CD4-positive, alpha-beta memory T cell (primary cell): ENCODE results near the gene ASIC2. TPM values are rescaled to one million over a fixed set of nuclear protein-coding genes. Genes with fewer than 3 reads are reported as not detected.

Experiments used
- CTCF ChIA-PET: fragments of 350-600 bp; sonication (Branson Sonifier 250); formaldehyde crosslinking; loops from one replicate; lab custom pipeline; 2021; ENCODE audit warnings: inconsistent platforms; ENCODE audit not compliant: partially characterized antibody; lab: Charles Lee
- POLR2A ChIA-PET: fragments of 350-600 bp; sonication (Branson Sonifier 250); formaldehyde crosslinking; loops from one replicate; lab custom pipeline; 2021; ENCODE audit not compliant: partially characterized antibody; lab: Charles Lee
- DNase-seq, 5 donors: peaks; one replicate each; pipeline versions ENCODE4 v3.0.0 to v3.0.0-alpha.2; 2020 to 2022; ENCODE audit warnings: mixed read lengths in 1 of 5
- H3K27ac ChIP-seq: one replicate; pipeline ENCODE4 v1.7.0; 2013; ENCODE audit warnings: low read depth, low read length
- H3K27me3 ChIP-seq: 2 replicates; pipeline ENCODE4 v1.7.0; 2013; ENCODE audit warnings: mild to moderate bottlenecking, low read length, moderate library complexity; ENCODE audit not compliant: insufficient read depth
- H3K36me3 ChIP-seq: 2 replicates; pipeline ENCODE4 v1.7.0; 2013; ENCODE audit warnings: mild to moderate bottlenecking, low read length, moderate library complexity; ENCODE audit not compliant: insufficient read depth
- H3K4me1 ChIP-seq: 2 replicates; pipeline ENCODE4 v1.7.0; 2013; ENCODE audit warnings: mild to moderate bottlenecking, low read length, moderate library complexity; ENCODE audit not compliant: insufficient read depth
- H3K4me3 ChIP-seq, 2 donors: one replicate each; pipeline ENCODE4 v1.7.0; 2013; ENCODE audit warnings: low read length in 2 of 2, mild to moderate bottlenecking in 1 of 2
- H3K9me3 ChIP-seq, 2 donors: one replicate each; pipeline ENCODE4 v1.7.0; 2013; ENCODE audit warnings: low read length in 2 of 2, control low read depth in 1 of 2; ENCODE audit not compliant: control insufficient read depth in 1 of 2
- H3K27ac Mint-ChIP-seq, 7 donors: one replicate each; pipeline ENCODE4 v1.8.0; 2020 to 2021; ENCODE audit warnings: mixed read lengths in 7 of 7, mild to moderate bottlenecking in 6 of 7, inconsistent platforms in 3 of 7, moderate library complexity in 3 of 7
- H3K27me3 Mint-ChIP-seq, 2 donors: one replicate each; pipeline ENCODE4 v1.8.0; 2020 to 2021; ENCODE audit warnings: mixed read lengths in 2 of 2
- H3K36me3 Mint-ChIP-seq, 2 donors: one replicate each; pipeline ENCODE4 v1.8.0; 2020 to 2021; ENCODE audit warnings: mixed read lengths in 2 of 2, inconsistent platforms in 1 of 2, mild to moderate bottlenecking in 1 of 2
- H3K4me1 Mint-ChIP-seq, 4 donors: one replicate each; pipeline ENCODE4 v1.8.0; 2020 to 2021; ENCODE audit warnings: mixed read lengths in 4 of 4, mild to moderate bottlenecking in 1 of 4
- H3K4me3 Mint-ChIP-seq, 8 donors: one replicate each; pipeline ENCODE4 v1.8.0; 2020 to 2021; ENCODE audit warnings: mixed read lengths in 8 of 8, mild to moderate bottlenecking in 7 of 8, moderate library complexity in 6 of 8, inconsistent platforms in 3 of 8
- H3K9me3 Mint-ChIP-seq, 8 donors: one replicate each; pipeline ENCODE4 v1.8.0; 2020 to 2021; ENCODE audit warnings: mixed read lengths in 8 of 8, mild to moderate bottlenecking in 5 of 8, inconsistent platforms in 3 of 8, moderate library complexity in 1 of 8
- intact Hi-C: fragments of 100-400 bp; cut with micrococcal nuclease; formaldehyde crosslinking; loops from one replicate; pipeline ENCODE4 v1.15.1; 2023
- polyA plus RNA-seq, 2 donors: library from polyadenylated mRNA; unstranded; fragments of 300-500 nt; fragmentation: Illumina TruSeq; gene quantifications; one replicate each; pipeline ENCODE4 v1.2.3, GENCODE V29; 2021
- total RNA-seq, 2 experiments: library from RNA; stranded (reverse); gene quantifications; one replicate each; pipeline ENCODE4 v1.2.3, GENCODE V29; 2021

The ASIC2 gene
- total and polyA plus RNA-seq, 4 experiments from 2014 or later, result not detected

- intact Hi-C loops, result no loop called here
- H3K4me1 Mint-ChIP-seq, result no peaks in the 10 kb centered on the region
Observed at GRCh38 chr17:33169580-33170285, 123.4 kb downstream of the ASIC2 start.

GRCh38 chr17:33167736-33168135 is 125.4 kb downstream of the ASIC2 start:
- CTCF ChIA-PET, result no interaction called here
- H3K4me1 Mint-ChIP-seq, result no peaks in the 10 kb centered on the region
- intact Hi-C loops, result no loop called here

More at GRCh38 chr17:33169580-33170285, 123.4 kb downstream of the ASIC2 start:
- H3K4me3 Mint-ChIP-seq, result no peak overlapping the region
- Histone ChIP-seq H3K27ac (no peak overlapping the region), H3K4me3 (no peak overlapping the region), H3K4me1 (no peaks in the 10 kb centered on the region), H3K9me3 (no peaks in the 10 kb centered on the region), H3K36me3 (no peaks in the 10 kb centered on the region), H3K27me3 (no peaks in the 10 kb centered on the region)
- POLR2A ChIA-PET, result no interaction called here
- H3K27ac Mint-ChIP-seq, result no peak overlapping the region
- H3K36me3 Mint-ChIP-seq, result no peaks in the 10 kb centered on the region
- H3K9me3 Mint-ChIP-seq, result peaks cover 0 to 3% (median 0%) of the 10 kb centered on the region in 8 donors
- CTCF ChIA-PET, result no interaction called here
- no peak for DNase-seq
- peaks cover 11 to 15% of the 10 kb centered on the region in 2 donors for H3K27me3 Mint-ChIP-seq

GRCh38 chr17:33166472-33166871 is 126.6 kb downstream of the ASIC2 start:
- H3K4me3 Mint-ChIP-seq, result no peak overlapping the region
- Histone ChIP-seq H3K9me3 (no peaks in the 10 kb centered on the region), H3K36me3 (no peaks in the 10 kb centered on the region), H3K4me3 (no peak overlapping the region), H3K4me1 (no peaks in the 10 kb centered on the region), H3K27me3 (no peaks in the 10 kb centered on the region), H3K27ac (no peak overlapping the region)
- H3K4me1 Mint-ChIP-seq, result no peaks in the 10 kb centered on the region
- intact Hi-C loops, result no loop called here
- POLR2A ChIA-PET, result no interaction called here
- CTCF ChIA-PET, result no interaction called here
- H3K27ac Mint-ChIP-seq, result no peak overlapping the region
- no peak for DNase-seq
- peaks cover 8 to 29% of the 10 kb centered on the region in 2 donors for H3K27me3 Mint-ChIP-seq
- peaks cover 0 to 3% (median 0%) of the 10 kb centered on the region in 8 donors for H3K9me3 Mint-ChIP-seq
- H3K36me3 Mint-ChIP-seq, result no peaks in the 10 kb centered on the region

More at GRCh38 chr17:33167736-33168135, 125.4 kb downstream of the ASIC2 start:
- H3K4me3 ChIP-seq, result no peak overlapping the region
- no peaks in the 10 kb centered on the region for H3K27me3 ChIP-seq
- no peaks in the 10 kb centered on the region for H3K9me3 ChIP-seq
- Mint-ChIP-seq H3K27me3 (peaks cover 11 to 24% of the 10 kb centered on the region in 2 donors), H3K36me3 (no peaks in the 10 kb centered on the region), H3K27ac (no peak overlapping the region), H3K4me3 (no peak overlapping the region), H3K9me3 (peaks cover 0 to 3% (median 0%) of the 10 kb centered on the region in 8 donors)
- DNase-seq, result no peak
- H3K36me3 ChIP-seq, result no peaks in the 10 kb centered on the region
- POLR2A ChIA-PET, result no interaction called here
- H3K27ac ChIP-seq, result no peak overlapping the region
- no peaks in the 10 kb centered on the region for H3K4me1 ChIP-seq

GRCh38 chr17:33164169-33164881 is 128.8 kb downstream of the ASIC2 start:
- Mint-ChIP-seq H3K36me3 (no peaks in the 10 kb centered on the region), H3K4me3 (no peak overlapping the region), H3K27ac (no peak overlapping the region), H3K9me3 (no peaks in the 10 kb centered on the region), H3K27me3 (peaks cover 10 to 27% of the 10 kb centered on the region in 2 donors), H3K4me1 (no peaks in the 10 kb centered on the region)
- Histone ChIP-seq H3K4me3 (no peak overlapping the region), H3K9me3 (no peaks in the 10 kb centered on the region), H3K27me3 (no peaks in the 10 kb centered on the region), H3K27ac (no peak overlapping the region), H3K36me3 (no peaks in the 10 kb centered on the region), H3K4me1 (no peaks in the 10 kb centered on the region)
- DNase-seq, result no peak
- ChIA-PET POLR2A (no interaction called here), CTCF (no interaction called here)
- intact Hi-C loops, result no loop called here

GRCh38 chr17:33163533-33164168 is 129.4 kb downstream of the ASIC2 start:
- Mint-ChIP-seq H3K4me3 (no peak overlapping the region), H3K36me3 (no peaks in the 10 kb centered on the region), H3K27ac (no peak overlapping the region), H3K9me3 (no peaks in the 10 kb centered on the region), H3K4me1 (no peaks in the 10 kb centered on the region), H3K27me3 (peaks cover 10 to 26% of the 10 kb centered on the region in 2 donors)
- CTCF ChIA-PET, result no interaction called here
- Histone ChIP-seq H3K4me3 (no peak overlapping the region), H3K36me3 (no peaks in the 10 kb centered on the region), H3K4me1 (no peaks in the 10 kb centered on the region), H3K27me3 (no peaks in the 10 kb centered on the region), H3K9me3 (no peaks in the 10 kb centered on the region), H3K27ac (no peak overlapping the region)
- intact Hi-C loops, result no loop called here
- DNase-seq, result no peak
- POLR2A ChIA-PET, result no interaction called here

- intact Hi-C loops, result no loop called here
- H3K27ac ChIP-seq, result no peak overlapping the region
- H3K36me3 Mint-ChIP-seq, result no peaks in the 10 kb centered on the region
- no peak overlapping the region for H3K4me3 ChIP-seq
- peaks cover 5 to 10% of the 10 kb centered on the region in 2 donors for H3K27me3 Mint-ChIP-seq
- no peak for DNase-seq
- H3K4me1 ChIP-seq, result no peaks in the 10 kb centered on the region
- H3K4me1 Mint-ChIP-seq, result peaks cover 0 to 1% (median 0%) of the 10 kb centered on the region in 4 donors
- CTCF ChIA-PET, result interaction anchor here (1.1 kb wide), 1 partner anchor 12 kb away, joined by 3 read pairs; no protein-coding TSS in a partner anchor
- H3K9me3 Mint-ChIP-seq, result no peaks in the 10 kb centered on the region
- no peaks in the 10 kb centered on the region for H3K9me3 ChIP-seq
- no peak overlapping the region for H3K27ac Mint-ChIP-seq
- no peaks in the 10 kb centered on the region for H3K36me3 ChIP-seq
- no peak overlapping the region for H3K4me3 Mint-ChIP-seq
- H3K27me3 ChIP-seq, result no peaks in the 10 kb centered on the region
- POLR2A ChIA-PET, result no interaction called here
Observed at GRCh38 chr17:33154869-33155455, 138.1 kb downstream of the ASIC2 start.

GRCh38 chr17:33152783-33153182 is 140.3 kb downstream of the ASIC2 start:
- Histone ChIP-seq H3K27ac (no peak overlapping the region), H3K9me3 (no peaks in the 10 kb centered on the region), H3K4me3 (no peak overlapping the region), H3K27me3 (no peaks in the 10 kb centered on the region), H3K4me1 (no peaks in the 10 kb centered on the region), H3K36me3 (no peaks in the 10 kb centered on the region)
- ChIA-PET CTCF (no interaction called here), POLR2A (no interaction called here)
- Mint-ChIP-seq H3K4me1 (peaks cover 0 to 1% (median 0%) of the 10 kb centered on the region in 4 donors), H3K9me3 (no peaks in the 10 kb centered on the region), H3K27me3 (peaks cover 4 to 9% of the 10 kb centered on the region in 2 donors), H3K27ac (no peak overlapping the region), H3K36me3 (no peaks in the 10 kb centered on the region), H3K4me3 (no peak overlapping the region)
- intact Hi-C loops, result no loop called here
- no peak for DNase-seq
